ENCODE results near the gene PFDN2. TPM values are rescaled to one million over a fixed set of nuclear protein-coding genes. Genes with fewer than 3 reads are reported as not detected.

Gene PFDN2
- total RNA-seq, 2 experiments from 2014 or later: 52.7 to 95.3 TPM

- BruUV-seq (replicated peaks): no TSS peak
- no peak overlapping the region for H2AFZ ChIP-seq (ENCODE audit: low read length)
- ChIA-PET POLR2A (no interaction called here), CTCF (ENCODE audit: unreplicated experiment) (no interaction called here)
- H3K4me1 ChIP-seq (ENCODE audit: insufficient read depth, low read length, poor library complexity, severe bottlenecking): peaks cover 25% of the 10 kb centered on the region
- H3K4me2 ChIP-seq (ENCODE audit: low read length): no peak overlapping the region
- no peak overlapping the region for H3K4me3 ChIP-seq (ENCODE audit: low read depth, low read length, poor library complexity, severe bottlenecking)
- peaks cover 4% of the 10 kb centered on the region; the same call in 1 of the 2 replicates for H3K79me2 ChIP-seq (ENCODE audit: insufficient read depth, low read depth, low read length)
- H3K36me3 ChIP-seq (ENCODE audit: insufficient read depth, low read length): peaks cover 24% of the 10 kb centered on the region; the same call in 1 of the 2 replicates
- no peak for DNase-seq (ENCODE audit: low spot score)
- no peak overlapping the region for H3K27ac ChIP-seq (ENCODE audit: low read depth, low read length, poor library complexity, severe bottlenecking)
- no peaks in the 10 kb centered on the region for H3K9me3 ChIP-seq (ENCODE audit: low read length)
- H3K9me2 ChIP-seq (ENCODE audit: insufficient read depth, low read length): no peaks in the 10 kb centered on the region
- no peaks in the 10 kb centered on the region for H4K20me1 ChIP-seq (ENCODE audit: insufficient read depth, low read length)
- intact Hi-C loops (cut with micrococcal nuclease; ENCODE audit: unreplicated experiment): no loop called here
- TF ChIP-seq EZH2phosphoT487 (IDR thresholded peaks at IDR 0.05; ENCODE audit: borderline replicate concordance, low read depth, low read length) (no peak), CTCF (conservative IDR thresholded peaks at IDR 0.05; ENCODE audit: low read length) (no peak)
Measured at GRCh38 chr1:161163793-161164192, 46.0 kb upstream of the PFDN2 start.

GRCh38 chr1:161162806-161163205 is 45.0 kb upstream of the PFDN2 start:
- peaks cover 4% of the 10 kb centered on the region; the same call in 1 of the 2 replicates for H3K79me2 ChIP-seq (ENCODE audit: insufficient read depth, low read depth, low read length)
- no peak overlapping the region for H3K4me3 ChIP-seq (ENCODE audit: low read depth, low read length, poor library complexity, severe bottlenecking)
- peaks cover 33% of the 10 kb centered on the region; the same call in 1 of the 2 replicates for H3K36me3 ChIP-seq (ENCODE audit: insufficient read depth, low read length)
- H3K9me2 ChIP-seq (ENCODE audit: insufficient read depth, low read length): no peaks in the 10 kb centered on the region
- ChIA-PET CTCF (ENCODE audit: unreplicated experiment) (no interaction called here), POLR2A (no interaction called here)
- no peaks in the 10 kb centered on the region for H4K20me1 ChIP-seq (ENCODE audit: insufficient read depth, low read length)
- H3K9me3 ChIP-seq (ENCODE audit: low read length): no peaks in the 10 kb centered on the region
- intact Hi-C loops (cut with micrococcal nuclease; ENCODE audit: unreplicated experiment): no loop called here
- no peak for DNase-seq (ENCODE audit: low spot score)
- H3K4me1 ChIP-seq (ENCODE audit: insufficient read depth, low read length, poor library complexity, severe bottlenecking): peaks cover 31% of the 10 kb centered on the region
- TF ChIP-seq EZH2phosphoT487 (IDR thresholded peaks at IDR 0.05; ENCODE audit: borderline replicate concordance, low read depth, low read length) (no peak), CTCF (conservative IDR thresholded peaks at IDR 0.05; ENCODE audit: low read length) (no peak)
- H2AFZ ChIP-seq (ENCODE audit: low read length): no peak overlapping the region
- H3K27ac ChIP-seq (ENCODE audit: low read depth, low read length, poor library complexity, severe bottlenecking): no peak overlapping the region
- BruUV-seq (replicated peaks): no TSS peak
- H3K4me2 ChIP-seq (ENCODE audit: low read length): no peak overlapping the region

- no peak overlapping the region for H2AFZ ChIP-seq (ENCODE audit: low read length)
- H3K9me3 ChIP-seq (ENCODE audit: low read length): no peaks in the 10 kb centered on the region
- TF ChIP-seq CTCF (conservative IDR thresholded peaks at IDR 0.05; ENCODE audit: low read length): no peak
- no peak for TF ChIP-seq EZH2phosphoT487 (IDR thresholded peaks at IDR 0.05; ENCODE audit: borderline replicate concordance, low read depth, low read length)
- peaks cover 4% of the 10 kb centered on the region; the same call in 1 of the 2 replicates for H3K79me2 ChIP-seq (ENCODE audit: insufficient read depth, low read depth, low read length)
- H3K4me3 ChIP-seq (ENCODE audit: low read depth, low read length, poor library complexity, severe bottlenecking): no peak overlapping the region
- H4K20me1 ChIP-seq (ENCODE audit: insufficient read depth, low read length): no peaks in the 10 kb centered on the region
- ChIA-PET POLR2A (interaction anchor here (0.6 kb wide), 1 partner anchor 32 kb away, joined by 3 read pairs; no protein-coding TSS in a partner anchor), CTCF (ENCODE audit: unreplicated experiment) (no interaction called here)
- H3K27ac ChIP-seq (ENCODE audit: low read depth, low read length, poor library complexity, severe bottlenecking): no peak overlapping the region
- BruUV-seq (replicated peaks): no TSS peak
- no peaks in the 10 kb centered on the region for H3K9me2 ChIP-seq (ENCODE audit: insufficient read depth, low read length)
- DNase-seq (ENCODE audit: low spot score): no peak
- H3K4me2 ChIP-seq (ENCODE audit: low read length): no peak overlapping the region
- peaks cover 40% of the 10 kb centered on the region; the same call in 1 of the 2 replicates for H3K36me3 ChIP-seq (ENCODE audit: insufficient read depth, low read length)
- intact Hi-C loops (cut with micrococcal nuclease; ENCODE audit: unreplicated experiment): no loop called here
- peaks cover 27% of the 10 kb centered on the region for H3K4me1 ChIP-seq (ENCODE audit: insufficient read depth, low read length, poor library complexity, severe bottlenecking)
Measured at GRCh38 chr1:161162052-161162451, 44.2 kb upstream of the PFDN2 start.

All from OCI-LY7 (cell line).